Gastroesophageal sphincter (tissue), 4 donors: ENCODE results near the gene PDE10A. TPM values are rescaled to one million over a fixed set of nuclear protein-coding genes. Genes with fewer than 3 reads are reported as not detected.
"Not testable (repeated sequence)": the region's sequence is repeated elsewhere in the genome, so short reads cannot be mapped to it uniquely, and the experiment has no call there.

Experiments
- ATAC-seq: fragments of 150-250 bp; one replicate; pipeline ENCODE4 v1.9.1; 2016; ENCODE audit warnings: mild to moderate bottlenecking, moderate library complexity
- H3K27ac ChIP-seq, 4 donors: fragments of 200-600 bp; sonication (generic) in 3 of 4; 1 replicate in 3 of 4; 2 replicates in 1 of 4; pipeline ENCODE4 v1.5.1; 2016 to 2019
- H3K27me3 ChIP-seq: fragments of 200-600 bp; sonication (generic); one replicate; pipeline ENCODE4 v1.5.1; 2019
- H3K36me3 ChIP-seq, 2 donors: fragments of 200-600 bp; sonication (generic); one replicate each; pipeline ENCODE4 v1.5.1; 2019; ENCODE audit warnings: control low read depth in 1 of 2
- H3K4me1 ChIP-seq, 3 donors: fragments of 200-600 bp; sonication (generic); 1 replicate in 2 of 3; 2 replicates in 1 of 3; pipeline ENCODE4 v1.5.1; 2016 to 2019; ENCODE audit warnings: control low read depth in 2 of 3
- H3K4me3 ChIP-seq, 2 donors: fragments of 200-600 bp; sonication (generic); one replicate each; pipeline ENCODE4 v1.5.1; 2019; ENCODE audit warnings: mild to moderate bottlenecking in 1 of 2, moderate library complexity in 1 of 2
- H3K9me3 ChIP-seq, 3 donors: fragments of 200-600 bp; sonication (generic); one replicate each; pipeline ENCODE4 v1.5.1; 2017 to 2019; ENCODE audit warnings: control low read depth in 2 of 3
- CTCF ChIP-seq, 4 experiments: fragments of 200-600 bp in 2 of 4; fragments of 450-650 bp in 2 of 4; sonication (generic) in 1 of 4; IDR thresholded peaks; one replicate each; pipeline ENCODE4 v1.5.1; 2017 to 2019; ENCODE audit warnings: antibody characterized with exemption in 4 of 4, mild to moderate bottlenecking in 2 of 4, moderate library complexity in 2 of 4
- EP300 ChIP-seq: sonication (generic); formaldehyde crosslinking; IDR thresholded peaks from one replicate; pipeline ENCODE4 v1.6.1; 2017; ENCODE audit warnings: antibody characterized with exemption, mild to moderate bottlenecking
- POLR2A ChIP-seq, 2 donors: fragments of 450-650 bp; IDR thresholded peaks; one replicate each; pipeline ENCODE4 v1.6.1; 2017; ENCODE audit warnings: antibody characterized with exemption in 2 of 2, mild to moderate bottlenecking in 2 of 2, moderate library complexity in 1 of 2
- POLR2AphosphoS5 ChIP-seq: sonication (generic); formaldehyde crosslinking; IDR thresholded peaks from one replicate; pipeline ENCODE4 v1.6.1; 2017; ENCODE audit warnings: antibody characterized with exemption
- WGBS, 2 donors: methylation state at CpG; one replicate each; pipeline ENCODE4 v1.1.5; 2018; ENCODE audit warnings: low coverage in 1 of 2; 5-methylcytosine and 5-hydroxymethylcytosine counted together
- total RNA-seq, 4 donors: library from RNA; depleted of rRNA; stranded (reverse); fragments of >200 nt; gene quantifications; one replicate each; pipeline ENCODE4 v1.1.0, GENCODE V29; 2016

Gene PDE10A
- total RNA-seq, 4 donors from 2014 or later = 2.5 to 12.1 (median 4.0) TPM

GRCh38 chr6:165594584-165595333, 68.3 kb downstream of the PDE10A start:
- Histone ChIP-seq H3K4me3 (no peak overlapping the region), H3K4me1 (no peaks in the 10 kb centered on the region), H3K27me3 (no peaks in the 10 kb centered on the region), H3K27ac (no peak overlapping the region), H3K9me3 (peaks cover 0 to 9% (median 0%) of the 10 kb centered on the region in 3 donors), H3K36me3 (no peaks in the 10 kb centered on the region)
- no peak for TF ChIP-seq EP300
- TF ChIP-seq POLR2AphosphoS5 = no peak
- TF ChIP-seq POLR2A (IDR thresholded peaks at IDR 0.05) = no peak
- no peak for ATAC-seq
- WGBS, 2 donors = 62 to 77% methylated on average over 5 of the region's 7 CpGs

GRCh38 chr6:165592947-165593346, 70.1 kb downstream of the PDE10A start:
- not testable (repeated sequence) for H3K4me1 ChIP-seq, ATAC-seq, H3K36me3 ChIP-seq, H3K27ac ChIP-seq, H3K9me3 ChIP-seq, H3K4me3 ChIP-seq, H3K27me3 ChIP-seq
- WGBS, 2 donors = 98 to 100% methylated on average over 1 to 4 of the region's 4 CpGs

GRCh38 chr6:165588515-165588914, 74.5 kb downstream of the PDE10A start:
- Histone ChIP-seq H3K27ac (no peak overlapping the region), H3K36me3 (no peaks in the 10 kb centered on the region), H3K4me3 (no peak overlapping the region), H3K4me1 (no peaks in the 10 kb centered on the region), H3K27me3 (no peaks in the 10 kb centered on the region), H3K9me3 (peaks cover 0 to 19% (median 0%) of the 10 kb centered on the region in 3 donors)
- WGBS, 2 donors = 100% methylated on average over 1 of the region's 1 CpG; no CpG with 5 or more reads in 1 of the 2 donors
- TF ChIP-seq CTCF (IDR thresholded peaks at IDR 0.05) (no peak), EP300 (no peak), POLR2AphosphoS5 (no peak), POLR2A (IDR thresholded peaks at IDR 0.05) (no peak)
- ATAC-seq = no peak

- peaks cover 0 to 15% (median 0%) of the 10 kb centered on the region in 3 donors for H3K9me3 ChIP-seq
- ATAC-seq = no peak
- H3K4me1 ChIP-seq = no peaks in the 10 kb centered on the region
- no peaks in the 10 kb centered on the region for H3K27me3 ChIP-seq
- TF ChIP-seq CTCF (IDR thresholded peaks at IDR 0.05) (no peak), POLR2A (IDR thresholded peaks at IDR 0.05) (no peak), POLR2AphosphoS5 (no peak), EP300 (no peak)
- 93 to 94% methylated on average over 5 of the region's 5 CpGs for WGBS, 2 donors
- H3K4me3 ChIP-seq = no peak overlapping the region
- no peaks in the 10 kb centered on the region for H3K36me3 ChIP-seq
- H3K27ac ChIP-seq = no peak overlapping the region
Measured at GRCh38 chr6:165587206-165587605, 75.8 kb downstream of the PDE10A start.

- H3K4me3 ChIP-seq = no peak overlapping the region
- no peaks in the 10 kb centered on the region for H3K27me3 ChIP-seq
- no peaks in the 10 kb centered on the region for H3K4me1 ChIP-seq
- 72 to 75% methylated on average over 3 of the region's 3 CpGs for WGBS, 2 donors
- no peak overlapping the region for H3K27ac ChIP-seq
- peaks cover 0 to 11% (median 0%) of the 10 kb centered on the region in 3 donors for H3K9me3 ChIP-seq
- TF ChIP-seq POLR2A (IDR thresholded peaks at IDR 0.05) (no peak), POLR2AphosphoS5 (no peak), EP300 (no peak), CTCF (IDR thresholded peaks at IDR 0.05) (no peak)
- no peaks in the 10 kb centered on the region for H3K36me3 ChIP-seq
- ATAC-seq = no peak
Measured at GRCh38 chr6:165586706-165587105, 76.3 kb downstream of the PDE10A start.

GRCh38 chr6:165585060-165585459, 78.0 kb downstream of the PDE10A start:
- TF ChIP-seq EP300 (no peak), POLR2A (IDR thresholded peaks at IDR 0.05) (no peak), POLR2AphosphoS5 (no peak), CTCF (IDR thresholded peaks at IDR 0.05) (no peak)
- no peak for ATAC-seq
- Histone ChIP-seq H3K4me1 (no peaks in the 10 kb centered on the region), H3K27me3 (no peaks in the 10 kb centered on the region), H3K27ac (no peak overlapping the region), H3K36me3 (no peaks in the 10 kb centered on the region), H3K4me3 (no peak overlapping the region), H3K9me3 (peaks cover 0 to 10% (median 0%) of the 10 kb centered on the region in 3 donors)
